ENCODE results near the gene IFNAR1.
A peak's percentile ranks its signal among the peaks of the same experiment; 100 is the strongest.

DNA sequence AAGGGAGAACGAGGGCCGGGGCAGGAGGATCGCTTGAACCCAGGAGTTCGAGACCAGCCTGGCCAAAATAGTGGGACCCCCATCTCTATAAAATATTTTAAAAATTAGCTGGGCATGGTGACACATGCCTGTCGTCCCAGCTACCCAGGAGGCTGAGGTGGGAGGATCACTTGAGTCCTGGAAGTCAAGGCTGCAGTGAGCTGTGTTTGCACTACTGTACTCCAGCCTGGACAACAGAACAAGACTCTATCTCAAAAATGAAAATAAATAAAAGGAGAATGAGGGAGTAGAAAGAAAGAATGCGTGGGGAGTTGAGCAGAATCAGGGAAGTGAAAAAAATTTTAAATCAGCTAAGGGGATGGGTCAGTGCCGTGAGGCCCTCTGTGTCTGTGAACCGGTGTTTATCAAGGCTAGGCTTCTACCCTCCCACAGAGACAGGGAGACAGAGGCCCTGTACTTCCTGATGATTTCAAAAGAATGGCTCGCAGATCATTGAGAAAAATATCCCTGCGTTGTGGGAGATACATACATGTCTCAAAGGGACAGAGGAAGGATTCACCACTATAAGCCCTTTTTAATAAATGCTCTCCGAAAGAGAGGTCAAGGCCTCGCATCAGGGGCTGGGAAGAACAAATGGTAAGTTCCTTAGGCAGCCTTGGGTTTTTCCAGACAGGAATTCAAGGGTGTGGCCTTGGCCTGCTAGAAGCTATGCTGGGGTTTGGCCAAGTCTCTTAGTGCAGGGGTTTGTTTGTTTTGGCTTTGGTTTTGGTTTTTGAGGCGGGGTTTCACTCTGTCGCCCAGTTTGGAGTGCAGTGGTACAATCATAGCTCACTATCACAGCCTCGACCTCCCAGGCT lies 37.9 kb upstream of the IFNAR1 start:
- no peak for TF ChIP-seq POLR2AphosphoS5 (IDR thresholded peaks at IDR 0.05; ENCODE audit: low read depth, low read length)
- no peak for TF ChIP-seq POLR2A (IDR thresholded peaks at IDR 0.05; ENCODE audit: low read depth, low read length)
- TF ChIP-seq TAF1 (IDR thresholded peaks at IDR 0.05; ENCODE audit: low read depth, low read length): no peak
- TF ChIP-seq SPI1 (IDR thresholded peaks at IDR 0.05; ENCODE audit: low read depth, low read length): peak; percentile 30; the same call in 1 of the 2 replicates
- TF ChIP-seq PAX5 (IDR thresholded peaks at IDR 0.05; ENCODE audit: insufficient read depth, low read length, severe bottlenecking): no peak
- TF ChIP-seq POU2F2 (IDR thresholded peaks at IDR 0.05; ENCODE audit: low read depth, low read length): no peak
